ENCODE results near the gene RIMBP2. TPM values are rescaled to one million over a fixed set of nuclear protein-coding genes. Genes with fewer than 3 reads are reported as not detected.

The RIMBP2 gene
- total RNA-seq, 4 donors from 2014 or later: 0.22 to 1.4 (median 1.2) TPM; not detected in 1

DNA sequence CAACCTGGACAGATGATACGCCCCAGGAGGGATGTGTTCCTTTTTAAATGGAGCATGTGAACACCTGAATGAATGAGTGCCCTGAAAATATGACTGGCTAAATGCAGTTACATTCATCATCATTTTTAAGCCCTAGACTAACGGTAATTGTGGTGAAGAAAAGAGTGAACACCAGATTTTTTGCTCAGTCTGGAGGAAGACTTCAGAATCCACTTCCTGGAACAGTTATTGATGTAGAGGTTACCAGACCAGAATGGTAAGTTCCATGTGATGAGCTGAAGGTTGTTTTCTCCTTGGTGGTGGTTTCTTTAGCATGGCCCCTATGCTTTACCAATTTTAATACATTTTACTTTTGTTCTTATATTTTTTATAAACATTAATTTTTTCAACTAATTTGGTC is 349.1 kb downstream of the RIMBP2 start:
- no peaks in the 10 kb centered on the region for H3K36me3 ChIP-seq
- H3K27me3 ChIP-seq: peaks cover 0 to 4% of the 10 kb centered on the region in 2 donors
- WGBS, 2 donors: 84 to 89% methylated on average over 2 of the region's 2 CpGs
- TF ChIP-seq, protein P1, sequence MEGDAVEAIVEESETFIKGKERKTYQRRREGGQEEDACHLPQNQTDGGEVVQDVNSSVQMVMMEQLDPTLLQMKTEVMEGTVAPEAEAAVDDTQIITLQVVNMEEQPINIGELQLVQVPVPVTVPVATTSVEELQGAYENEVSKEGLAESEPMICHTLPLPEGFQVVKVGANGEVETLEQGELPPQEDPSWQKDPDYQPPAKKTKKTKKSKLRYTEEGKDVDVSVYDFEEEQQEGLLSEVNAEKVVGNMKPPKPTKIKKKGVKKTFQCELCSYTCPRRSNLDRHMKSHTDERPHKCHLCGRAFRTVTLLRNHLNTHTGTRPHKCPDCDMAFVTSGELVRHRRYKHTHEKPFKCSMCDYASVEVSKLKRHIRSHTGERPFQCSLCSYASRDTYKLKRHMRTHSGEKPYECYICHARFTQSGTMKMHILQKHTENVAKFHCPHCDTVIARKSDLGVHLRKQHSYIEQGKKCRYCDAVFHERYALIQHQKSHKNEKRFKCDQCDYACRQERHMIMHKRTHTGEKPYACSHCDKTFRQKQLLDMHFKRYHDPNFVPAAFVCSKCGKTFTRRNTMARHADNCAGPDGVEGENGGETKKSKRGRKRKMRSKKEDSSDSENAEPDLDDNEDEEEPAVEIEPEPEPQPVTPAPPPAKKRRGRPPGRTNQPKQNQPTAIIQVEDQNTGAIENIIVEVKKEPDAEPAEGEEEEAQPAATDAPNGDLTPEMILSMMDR (IDR thresholded peaks at IDR 0.05): no peak
- TF ChIP-seq POLR2A (IDR thresholded peaks at IDR 0.05) (no peak), EP300 (IDR thresholded peaks at IDR 0.05) (no peak)
- no peak for DNase-seq (ENCODE audit: low spot score in 2 of 2)
- no peak overlapping the region for H3K27ac ChIP-seq
- H3K9me3 ChIP-seq: no peaks in the 10 kb centered on the region
- H3K4me3 ChIP-seq: no peak overlapping the region
- no peaks in the 10 kb centered on the region for H3K4me1 ChIP-seq

DNA sequence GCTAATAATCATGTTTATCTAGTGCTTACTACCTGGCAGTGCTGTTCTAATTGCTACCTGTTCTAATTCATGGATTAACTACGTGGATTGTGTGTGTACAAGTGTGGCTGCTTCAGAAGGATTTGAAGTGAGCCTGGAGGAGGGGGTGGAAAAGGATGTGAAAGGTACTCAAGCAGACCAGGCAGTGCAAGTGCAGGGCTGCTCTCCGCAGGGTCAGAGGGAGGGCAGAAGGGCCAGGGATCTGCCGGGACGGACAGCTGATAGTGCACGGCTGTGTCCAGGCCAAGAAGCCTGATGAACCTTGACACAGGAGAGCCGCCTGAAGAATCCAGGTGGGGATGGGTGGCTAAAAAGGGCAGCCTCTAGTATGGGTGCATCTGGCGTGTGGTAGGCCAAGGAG is 349.9 kb downstream of the RIMBP2 start:
- WGBS, 2 donors: 74 to 80% methylated on average over 7 of the region's 7 CpGs
- Histone ChIP-seq H3K36me3 (no peaks in the 10 kb centered on the region), H3K4me3 (no peak overlapping the region), H3K27ac (no peak overlapping the region), H3K4me1 (no peaks in the 10 kb centered on the region), H3K27me3 (peaks cover 0 to 4% of the 10 kb centered on the region in 2 donors), H3K9me3 (no peaks in the 10 kb centered on the region)
- DNase-seq (ENCODE audit: low spot score in 2 of 2): no peak
- TF ChIP-seq POLR2A (IDR thresholded peaks at IDR 0.05) (no peak), EP300 (IDR thresholded peaks at IDR 0.05) (no peak)
- TF ChIP-seq, protein P1 (IDR thresholded peaks at IDR 0.05): no peak

GRCh38 chr12:130364578-130364977 is 351.5 kb downstream of the RIMBP2 start:
- H3K4me3 ChIP-seq: no peak overlapping the region
- no peaks in the 10 kb centered on the region for H3K9me3 ChIP-seq
- WGBS, 2 donors: 56 to 58% methylated on average over 2 of the region's 2 CpGs
- H3K4me1 ChIP-seq: no peaks in the 10 kb centered on the region
- DNase-seq (ENCODE audit: low spot score in 2 of 2): no peak
- no peaks in the 10 kb centered on the region for H3K36me3 ChIP-seq
- no peak for TF ChIP-seq EP300 (IDR thresholded peaks at IDR 0.05)
- H3K27ac ChIP-seq: no peak overlapping the region
- no peaks in the 10 kb centered on the region for H3K27me3 ChIP-seq

GRCh38 chr12:130362060-130362459 is 354.0 kb downstream of the RIMBP2 start:
- Histone ChIP-seq H3K4me1 (no peaks in the 10 kb centered on the region), H3K27ac (no peak overlapping the region), H3K4me3 (no peak overlapping the region), H3K36me3 (no peaks in the 10 kb centered on the region), H3K9me3 (no peaks in the 10 kb centered on the region), H3K27me3 (peaks cover 0 to 3% of the 10 kb centered on the region in 2 donors)
- no peak for DNase-seq (ENCODE audit: low spot score in 2 of 2)
- 77 to 84% methylated on average over 5 of the region's 5 CpGs for WGBS, 2 donors
- TF ChIP-seq EP300 (IDR thresholded peaks at IDR 0.05) (no peak), POLR2A (IDR thresholded peaks at IDR 0.05) (no peak)
- TF ChIP-seq, protein P1 (IDR thresholded peaks at IDR 0.05): no peak

DNA sequence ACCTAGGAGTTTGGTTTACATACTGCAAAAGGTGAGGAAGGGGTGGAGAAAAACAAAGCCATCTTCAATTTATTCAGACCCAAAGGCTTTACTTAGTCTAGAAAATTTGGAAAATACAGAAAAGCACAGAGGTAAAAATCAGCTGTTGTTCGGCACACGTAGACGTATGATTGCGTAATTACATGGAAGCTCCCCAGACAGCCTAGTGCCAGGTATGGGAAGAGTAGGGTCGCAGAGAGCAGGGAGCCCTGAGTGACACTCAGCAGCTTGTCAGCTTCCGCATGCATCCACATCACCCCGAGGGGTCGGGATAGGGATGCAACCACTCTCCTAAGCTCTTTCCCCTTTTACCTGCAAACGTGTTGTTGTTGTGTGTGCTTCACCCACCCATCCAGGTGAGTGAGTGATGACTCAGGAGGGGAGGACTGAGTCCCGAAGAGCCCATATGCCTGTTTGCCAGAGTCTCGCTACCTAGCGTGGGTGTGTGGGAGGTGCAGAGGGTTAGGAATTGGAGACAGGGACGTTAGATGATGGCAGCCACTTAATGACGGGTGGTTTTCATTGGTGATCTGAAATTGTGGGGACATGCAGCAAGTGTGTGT is 358.3 kb downstream of the RIMBP2 start:
- Histone ChIP-seq H3K27me3 (peaks cover 0 to 3% of the 10 kb centered on the region in 2 donors), H3K9me3 (no peaks in the 10 kb centered on the region), H3K27ac (no peak overlapping the region), H3K4me3 (no peak overlapping the region), H3K4me1 (no peaks in the 10 kb centered on the region), H3K36me3 (no peaks in the 10 kb centered on the region)
- DNase-seq (ENCODE audit: low spot score in 2 of 2): no peak
- TF ChIP-seq POLR2A (IDR thresholded peaks at IDR 0.05) (no peak), EP300 (IDR thresholded peaks at IDR 0.05) (no peak)
- TF ChIP-seq, protein P1 (IDR thresholded peaks at IDR 0.05): no peak
- WGBS, 2 donors: 56 to 68% methylated on average over 14 of the region's 14 CpGs

All from tibial nerve (tissue), 4 donors.